Panc1 (cell line): ENCODE results near the gene UMAD1. TPM values are rescaled to one million over a fixed set of nuclear protein-coding genes. Genes with fewer than 3 reads are reported as not detected.

Source experiments
- ATAC-seq: fragments of 200-7000 bp; cut with Tn5 transposase; 2 replicates; pipeline ENCODE4 v1.9.1; 2020; ENCODE audit warnings: mild to moderate bottlenecking, moderate library complexity
- BruUV-seq: library from RNA; stranded (reverse); fragments of 400-500 nt; replicated peaks from 2 replicates; lab custom pipeline; 2021; lab: Mats Ljungman, UMichigan
- CTCF ChIA-PET: fragments of 300-600 bp; sonication (Branson Sonifier 250); formaldehyde crosslinking; loops from one replicate; lab custom pipeline; 2022; ENCODE audit warnings: antibody characterized with exemption; lab: Charles Lee
- POLR2A ChIA-PET: fragments of 300-600 bp; sonication (Branson Sonifier 250); formaldehyde crosslinking; loops from one replicate; lab custom pipeline; 2022; ENCODE audit warnings: antibody characterized with exemption; lab: Charles Lee
- DNase-seq: peaks from one replicate; pipeline ENCODE4 v3.0.0-alpha.2; 2010; ENCODE audit warnings: low read depth, low spot score
- H3K27ac ChIP-seq: 2 replicates; pipeline ENCODE4 v1.5.1; 2011; ENCODE audit warnings: mild to moderate bottlenecking, low read length, inconsistent platforms
- H3K27me3 ChIP-seq: fragments of 200-500 bp; sonication (Bioruptor generic); 2 replicates; pipeline ENCODE4 v1.6.0; 2014; ENCODE audit warnings: low read length, inconsistent platforms; ENCODE audit not compliant: control insufficient read depth, insufficient read depth
- H3K36me3 ChIP-seq: fragments of 200-500 bp; sonication (Bioruptor generic); 2 replicates; pipeline ENCODE4 v1.5.1; 2014; ENCODE audit warnings: inconsistent platforms, mild to moderate bottlenecking, low read length, moderate library complexity; ENCODE audit not compliant: control insufficient read depth, insufficient read depth
- H3K4me1 ChIP-seq: 2 replicates; pipeline ENCODE4 v1.5.1; 2011; ENCODE audit warnings: inconsistent platforms, mild to moderate bottlenecking, low read length, moderate library complexity; ENCODE audit not compliant: control insufficient read depth, insufficient read depth
- H3K4me3 ChIP-seq, 2 experiments: 2 replicates each; pipeline ENCODE4 v1.5.1; 2011 to 2012; ENCODE audit warnings: low read depth in 2 of 2, low read length in 2 of 2, mild to moderate bottlenecking in 2 of 2, inconsistent platforms in 1 of 2, moderate library complexity in 1 of 2
- H3K9me3 ChIP-seq: fragments of 200-500 bp; sonication (Bioruptor generic); 2 replicates; pipeline ENCODE4 v1.5.1; 2014; ENCODE audit warnings: low read depth, mild to moderate bottlenecking, inconsistent platforms, low read length, moderate library complexity; ENCODE audit not compliant: control insufficient read depth, insufficient read depth
- CTCF ChIP-seq: fragments of 450-650 bp; IDR thresholded peaks from 2 replicates; pipeline ENCODE4 v1.5.1; 2017; ENCODE audit warnings: mild to moderate bottlenecking
- POLR2AphosphoS5 ChIP-seq: IDR thresholded peaks from 2 replicates; pipeline ENCODE4 v1.6.1; 2012; ENCODE audit warnings: mild to moderate bottlenecking, low read depth, low read length, moderate library complexity
- SIN3A ChIP-seq: IDR thresholded peaks from 2 replicates; pipeline ENCODE4 v1.6.1; 2012; ENCODE audit warnings: low read depth, mild to moderate bottlenecking, low read length, moderate library complexity, borderline replicate concordance; ENCODE audit not compliant: insufficient read depth
- TCF7L2 ChIP-seq: IDR thresholded peaks from 2 replicates; pipeline ENCODE4 v1.6.1; 2011; ENCODE audit warnings: mild to moderate bottlenecking, low read depth, low read length, inconsistent platforms
- in situ Hi-C: cut with HindIII; loops from 2 replicates; pipeline ENCODE4 v1.10.0; 2016; ENCODE audit warnings: low sequenced_read_pairs, low pct_unique_long_range_greater_than_20kb
- intact Hi-C: fragments of 100-400 bp; cut with micrococcal nuclease; formaldehyde crosslinking; loops from one replicate; pipeline ENCODE4 v1.10.0; 2022; ENCODE audit not compliant: unreplicated experiment
- total RNA-seq: library from RNA; stranded (reverse); gene quantifications from one replicate; pipeline ENCODE4 v1.2.1, GENCODE V29; 2021; ENCODE audit not compliant: unreplicated experiment
- TF ChIP-seq, protein P1 (sequence below), 2 experiments: IDR thresholded peaks; 2 replicates each; pipeline ENCODE4 v1.6.1; 2011 to 2012; ENCODE audit warnings: low read depth in 2 of 2, control low read depth in 1 of 2, low read length in 1 of 2, mild to moderate bottlenecking in 1 of 2, moderate library complexity in 1 of 2; ENCODE audit not compliant: insufficient read depth in 1 of 2

Gene UMAD1
- total RNA-seq, 1 experiment from 2014 or later: 19.9 TPM

GRCh38 chr7:7705318-7705717, 64.8 kb downstream of the UMAD1 start:
- DNase-seq (no peak), ATAC-seq (no peak)
- in situ Hi-C loops: no loop called here
- POLR2A ChIA-PET: no interaction called here
- Histone ChIP-seq H3K4me3 (no peak overlapping the region), H3K4me1 (no peaks in the 10 kb centered on the region), H3K36me3 (no peaks in the 10 kb centered on the region), H3K9me3 (no peaks in the 10 kb centered on the region), H3K27me3 (no peaks in the 10 kb centered on the region), H3K27ac (no peak overlapping the region)
- BruUV-seq: no TSS peak
- CTCF ChIA-PET: no interaction called here
- no peak for TF ChIP-seq SIN3A
- no peak for TF ChIP-seq POLR2AphosphoS5
- TF ChIP-seq, protein P1, sequence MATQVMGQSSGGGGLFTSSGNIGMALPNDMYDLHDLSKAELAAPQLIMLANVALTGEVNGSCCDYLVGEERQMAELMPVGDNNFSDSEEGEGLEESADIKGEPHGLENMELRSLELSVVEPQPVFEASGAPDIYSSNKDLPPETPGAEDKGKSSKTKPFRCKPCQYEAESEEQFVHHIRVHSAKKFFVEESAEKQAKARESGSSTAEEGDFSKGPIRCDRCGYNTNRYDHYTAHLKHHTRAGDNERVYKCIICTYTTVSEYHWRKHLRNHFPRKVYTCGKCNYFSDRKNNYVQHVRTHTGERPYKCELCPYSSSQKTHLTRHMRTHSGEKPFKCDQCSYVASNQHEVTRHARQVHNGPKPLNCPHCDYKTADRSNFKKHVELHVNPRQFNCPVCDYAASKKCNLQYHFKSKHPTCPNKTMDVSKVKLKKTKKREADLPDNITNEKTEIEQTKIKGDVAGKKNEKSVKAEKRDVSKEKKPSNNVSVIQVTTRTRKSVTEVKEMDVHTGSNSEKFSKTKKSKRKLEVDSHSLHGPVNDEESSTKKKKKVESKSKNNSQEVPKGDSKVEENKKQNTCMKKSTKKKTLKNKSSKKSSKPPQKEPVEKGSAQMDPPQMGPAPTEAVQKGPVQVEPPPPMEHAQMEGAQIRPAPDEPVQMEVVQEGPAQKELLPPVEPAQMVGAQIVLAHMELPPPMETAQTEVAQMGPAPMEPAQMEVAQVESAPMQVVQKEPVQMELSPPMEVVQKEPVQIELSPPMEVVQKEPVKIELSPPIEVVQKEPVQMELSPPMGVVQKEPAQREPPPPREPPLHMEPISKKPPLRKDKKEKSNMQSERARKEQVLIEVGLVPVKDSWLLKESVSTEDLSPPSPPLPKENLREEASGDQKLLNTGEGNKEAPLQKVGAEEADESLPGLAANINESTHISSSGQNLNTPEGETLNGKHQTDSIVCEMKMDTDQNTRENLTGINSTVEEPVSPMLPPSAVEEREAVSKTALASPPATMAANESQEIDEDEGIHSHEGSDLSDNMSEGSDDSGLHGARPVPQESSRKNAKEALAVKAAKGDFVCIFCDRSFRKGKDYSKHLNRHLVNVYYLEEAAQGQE (IDR thresholded peaks at IDR 0.05; ENCODE audit: insufficient read depth in 1 of 2, low read depth in 2 of 2, low read length in 1 of 2): no peak
- TF ChIP-seq CTCF: no peak
- no peak for TF ChIP-seq TCF7L2
- intact Hi-C loops: no loop called here

DNA sequence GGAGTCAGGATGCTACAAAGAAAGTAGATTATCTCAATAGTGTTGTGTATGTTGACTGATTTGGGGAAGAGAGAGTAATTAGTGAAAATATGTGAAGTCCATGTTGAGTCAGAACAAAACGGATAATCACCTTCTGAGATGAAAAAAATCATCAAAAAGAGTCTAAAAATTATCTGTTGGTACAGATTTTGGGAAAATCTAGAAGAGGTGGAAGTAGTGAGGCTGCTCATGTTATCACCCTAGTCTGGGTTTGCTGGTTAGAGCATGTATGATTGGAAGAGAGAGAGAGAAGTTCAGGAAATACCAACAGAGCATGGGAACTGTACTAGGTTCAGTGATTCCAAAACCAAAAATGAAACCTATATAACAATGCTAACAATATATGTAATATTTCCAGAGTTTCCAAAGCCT, 65.6 kb downstream of the UMAD1 start:
- Histone ChIP-seq H3K36me3 (no peaks in the 10 kb centered on the region), H3K27ac (no peak overlapping the region), H3K4me3 (no peak overlapping the region), H3K27me3 (no peaks in the 10 kb centered on the region), H3K4me1 (no peaks in the 10 kb centered on the region), H3K9me3 (no peaks in the 10 kb centered on the region)
- DNase-seq (no peak), ATAC-seq (no peak)
- TF ChIP-seq SIN3A (no peak), CTCF (no peak), POLR2AphosphoS5 (no peak), TCF7L2 (no peak)
- TF ChIP-seq, protein P1 (IDR thresholded peaks at IDR 0.05; ENCODE audit: insufficient read depth in 1 of 2, low read depth in 2 of 2, low read length in 1 of 2): no peak
- CTCF ChIA-PET: no interaction called here
- intact Hi-C loops: no loop called here
- in situ Hi-C loops: no loop called here
- POLR2A ChIA-PET: no interaction called here
- no TSS peak for BruUV-seq
